Loucy (cell line): ENCODE results near the gene EDARADD.

Experiments used
- EZH2phosphoT487 ChIP-seq: fragments of 200-600 bp; IDR thresholded peaks from 2 replicates; pipeline ENCODE4 v1.6.1; 2018; ENCODE audit warnings: antibody characterized with exemption, mild to moderate bottlenecking, moderate library complexity, borderline replicate concordance
- TF ChIP-seq, protein P1 (sequence below): fragments of 200-600 bp; sonication (generic); conservative IDR thresholded peaks from 2 replicates; pipeline ENCODE4 v1.5.1; 2014; ENCODE audit warnings: mild to moderate bottlenecking, antibody characterized with exemption, low read length

DNA sequence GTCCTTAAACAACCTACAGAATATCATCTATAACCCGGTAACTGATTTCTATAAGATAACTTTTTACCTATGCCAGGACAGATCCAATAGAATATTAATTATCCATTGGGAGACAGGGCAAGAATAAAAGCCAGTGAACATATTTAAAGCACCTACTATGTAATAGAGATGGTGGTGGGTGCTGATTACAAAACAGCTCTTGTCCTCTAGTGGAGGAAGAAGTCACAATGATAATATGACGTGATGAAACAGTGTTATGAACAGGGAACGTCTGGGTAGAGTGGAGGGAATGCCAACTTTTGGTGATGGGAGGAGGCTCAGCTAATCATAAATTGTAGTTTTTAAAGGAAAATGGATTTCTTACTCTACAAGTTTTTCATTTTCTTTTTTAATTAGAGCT is 132.0 kb downstream of the EDARADD start:
- TF ChIP-seq, protein P1, sequence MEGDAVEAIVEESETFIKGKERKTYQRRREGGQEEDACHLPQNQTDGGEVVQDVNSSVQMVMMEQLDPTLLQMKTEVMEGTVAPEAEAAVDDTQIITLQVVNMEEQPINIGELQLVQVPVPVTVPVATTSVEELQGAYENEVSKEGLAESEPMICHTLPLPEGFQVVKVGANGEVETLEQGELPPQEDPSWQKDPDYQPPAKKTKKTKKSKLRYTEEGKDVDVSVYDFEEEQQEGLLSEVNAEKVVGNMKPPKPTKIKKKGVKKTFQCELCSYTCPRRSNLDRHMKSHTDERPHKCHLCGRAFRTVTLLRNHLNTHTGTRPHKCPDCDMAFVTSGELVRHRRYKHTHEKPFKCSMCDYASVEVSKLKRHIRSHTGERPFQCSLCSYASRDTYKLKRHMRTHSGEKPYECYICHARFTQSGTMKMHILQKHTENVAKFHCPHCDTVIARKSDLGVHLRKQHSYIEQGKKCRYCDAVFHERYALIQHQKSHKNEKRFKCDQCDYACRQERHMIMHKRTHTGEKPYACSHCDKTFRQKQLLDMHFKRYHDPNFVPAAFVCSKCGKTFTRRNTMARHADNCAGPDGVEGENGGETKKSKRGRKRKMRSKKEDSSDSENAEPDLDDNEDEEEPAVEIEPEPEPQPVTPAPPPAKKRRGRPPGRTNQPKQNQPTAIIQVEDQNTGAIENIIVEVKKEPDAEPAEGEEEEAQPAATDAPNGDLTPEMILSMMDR = no peak
- TF ChIP-seq EZH2phosphoT487 = no peak
